HG03558 (cell line): ENCODE measurements around the gene LYRM4.

Experiments used
- ATAC-seq: cut with Tn5 transposase; IDR thresholded peaks from one replicate; pipeline ENCODE4 v1.9.1; 2021; ENCODE audit warnings: moderate number of reproducible peaks; ENCODE audit not compliant: unreplicated experiment; ENCODE audit errors: extremely low read depth

The LYRM4 gene

GRCh38 chr6:5152460-5152859 lies 108.3 kb downstream of the LYRM4 start:
- ATAC-seq: no peak

DNA sequence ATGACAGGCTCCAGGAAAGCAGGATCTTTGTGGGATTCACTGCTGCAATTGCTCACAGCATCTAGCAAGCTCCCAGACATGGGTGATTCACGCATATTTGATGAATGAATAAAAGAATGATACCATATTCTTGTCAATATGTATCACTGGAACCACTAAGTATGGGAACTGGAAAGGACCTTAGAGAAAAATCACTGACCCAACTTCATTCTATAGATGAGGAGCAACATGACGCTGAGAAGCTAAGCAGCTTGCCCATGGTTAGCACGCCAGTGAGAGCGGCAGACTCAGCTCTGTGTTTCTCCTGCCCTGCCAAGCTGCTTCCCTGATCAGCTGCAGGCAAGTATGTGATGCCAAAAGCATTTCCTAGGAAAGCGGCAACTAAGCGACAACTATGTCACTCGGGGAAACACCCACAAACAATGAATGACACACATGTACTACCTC lies 108.8 kb downstream of the LYRM4 start:
- no peak for ATAC-seq

GRCh38 chr6:5151360-5151954 lies 109.3 kb downstream of the LYRM4 start:
- ATAC-seq: no peak

- no peak for ATAC-seq
Observed at GRCh38 chr6:5150551-5151075, 110.1 kb downstream of the LYRM4 start.

DNA sequence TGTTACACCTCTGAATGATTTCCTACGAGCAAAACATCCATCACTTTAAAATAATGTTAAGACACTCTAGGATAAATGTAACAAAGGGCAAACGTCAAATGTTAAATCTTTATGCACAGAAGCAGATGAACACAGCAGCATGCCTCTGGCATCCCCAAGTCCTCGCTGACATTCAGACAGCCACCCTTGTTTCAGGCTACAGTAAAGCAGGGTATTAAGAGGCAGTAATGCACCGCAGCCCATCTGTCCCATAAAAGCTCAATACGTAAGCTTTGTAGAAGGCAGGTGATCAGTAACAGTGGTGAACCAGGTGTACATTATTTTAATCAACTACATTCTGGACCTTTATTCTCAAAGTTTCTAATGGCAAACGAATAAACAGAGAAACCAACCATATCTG lies 110.9 kb downstream of the LYRM4 start:
- ATAC-seq: no peak

DNA sequence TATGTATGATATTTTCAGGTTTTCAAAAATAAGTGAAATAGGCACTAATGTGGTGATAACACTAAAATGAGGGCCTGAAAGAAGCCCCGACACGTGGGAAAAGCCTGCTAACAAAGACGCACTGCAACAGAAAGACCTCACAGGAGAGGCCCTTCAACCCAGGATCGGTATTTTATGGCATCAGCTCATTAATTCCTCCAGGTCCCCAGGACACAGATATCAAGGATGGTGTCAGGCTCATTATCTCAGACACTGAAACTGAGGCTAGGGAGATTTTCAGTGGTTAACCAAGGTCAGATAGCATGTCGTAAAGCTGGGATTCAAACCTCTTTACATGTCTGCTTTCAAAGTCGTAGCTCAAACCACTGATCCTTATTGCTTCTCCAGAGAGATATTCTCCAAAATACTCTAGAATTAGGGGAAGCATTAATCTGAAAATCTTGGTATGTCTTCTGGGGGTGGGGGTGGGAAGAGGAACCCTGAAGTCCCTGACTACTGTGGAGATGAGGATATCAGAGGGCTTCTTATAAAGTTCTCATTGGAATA lies 111.5 kb downstream of the LYRM4 start:
- ATAC-seq: no peak

DNA sequence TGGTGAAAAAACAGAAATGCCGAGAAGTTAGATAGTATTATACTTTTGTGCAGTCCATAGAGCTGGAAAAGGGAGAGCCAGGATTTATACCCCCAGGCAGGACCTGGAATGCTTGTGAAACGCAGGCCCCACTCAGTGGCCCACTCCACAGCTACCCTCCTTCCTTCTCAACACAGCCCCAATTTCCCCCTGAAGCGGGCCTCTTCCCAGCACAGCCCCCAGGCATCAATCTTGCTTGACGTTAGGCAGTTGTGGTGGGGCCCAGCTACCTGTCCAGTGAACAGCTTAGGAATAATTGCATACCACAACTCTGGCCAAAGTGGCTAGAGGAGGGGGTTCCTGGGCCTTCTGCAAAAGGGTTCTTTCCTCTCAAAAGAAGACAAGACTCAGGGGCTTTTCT lies 114.4 kb downstream of the LYRM4 start:
- ATAC-seq: no peak

DNA sequence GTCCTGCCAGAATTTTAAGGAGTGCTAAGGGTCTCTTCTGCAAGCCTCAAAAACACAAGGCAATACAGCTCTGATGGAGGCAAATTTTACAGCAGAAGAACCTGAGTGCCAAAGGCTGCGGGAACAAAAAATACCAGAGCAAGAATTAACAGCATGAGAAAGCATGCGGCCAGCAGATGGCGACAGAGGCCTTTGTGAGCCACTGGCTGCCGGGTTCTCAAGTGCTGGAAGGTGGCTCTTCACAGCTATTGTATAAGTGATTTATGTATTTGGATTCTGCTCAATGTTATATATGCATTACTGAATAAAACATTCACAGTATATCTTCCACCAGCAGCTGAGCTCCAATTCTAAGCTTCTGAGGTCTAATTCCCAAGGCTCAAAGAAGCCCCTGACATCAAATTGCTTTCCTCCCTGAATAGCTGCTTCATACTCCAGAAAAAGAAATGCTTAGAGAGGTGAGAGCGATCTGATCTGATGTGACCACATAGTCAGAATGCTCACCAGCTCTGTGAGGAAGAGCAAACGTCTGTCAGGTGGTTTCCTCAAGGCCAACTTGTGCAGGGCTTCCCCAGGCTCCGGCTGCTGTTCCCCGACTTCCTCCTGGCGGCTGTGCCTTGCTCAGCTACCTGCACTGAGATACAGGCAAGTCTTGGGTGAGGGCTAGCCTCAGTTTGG lies 117.0 kb downstream of the LYRM4 start:
- no peak for ATAC-seq

DNA sequence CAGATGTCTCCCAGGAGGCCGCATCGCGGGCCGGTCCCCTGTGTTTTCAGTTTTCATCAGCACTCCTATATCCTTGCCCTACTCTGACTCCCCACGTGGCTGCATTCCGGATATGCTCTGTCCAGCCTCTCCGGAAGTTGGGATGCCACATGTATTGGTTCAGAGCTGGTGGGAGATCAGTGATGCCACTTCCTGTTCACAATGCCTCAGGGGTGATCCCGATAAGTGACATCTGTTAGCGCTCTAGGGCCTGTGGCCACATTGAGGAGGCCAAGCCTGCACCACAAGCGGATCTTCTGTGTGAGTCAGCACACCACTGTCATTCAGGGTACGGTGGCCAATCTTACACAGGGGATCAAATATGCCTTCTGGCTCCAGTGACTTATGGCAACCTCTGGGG lies 117.8 kb downstream of the LYRM4 start:
- no peak for ATAC-seq

DNA sequence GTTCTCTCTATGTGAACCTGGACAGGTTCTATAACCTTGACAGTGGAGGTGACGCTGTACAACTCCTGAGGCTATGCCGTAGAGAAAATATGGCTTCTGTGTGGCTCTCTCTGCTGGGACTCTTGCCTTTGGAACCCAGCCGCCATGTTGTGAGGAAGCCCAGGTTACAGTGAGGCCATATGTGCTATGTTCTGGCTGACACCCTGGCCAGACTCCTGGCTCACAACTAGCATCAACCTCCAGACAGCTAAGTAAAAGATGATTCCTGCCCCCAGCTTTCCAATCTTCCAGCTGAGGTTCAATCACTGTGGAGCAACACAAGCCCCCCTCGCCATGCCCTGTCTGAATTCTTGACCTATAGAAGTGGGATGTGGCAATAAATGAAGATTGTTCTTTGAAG lies 118.6 kb downstream of the LYRM4 start:
- ATAC-seq: no peak

GRCh38 chr6:5141046-5141445 lies 119.7 kb downstream of the LYRM4 start:
- no peak for ATAC-seq

DNA sequence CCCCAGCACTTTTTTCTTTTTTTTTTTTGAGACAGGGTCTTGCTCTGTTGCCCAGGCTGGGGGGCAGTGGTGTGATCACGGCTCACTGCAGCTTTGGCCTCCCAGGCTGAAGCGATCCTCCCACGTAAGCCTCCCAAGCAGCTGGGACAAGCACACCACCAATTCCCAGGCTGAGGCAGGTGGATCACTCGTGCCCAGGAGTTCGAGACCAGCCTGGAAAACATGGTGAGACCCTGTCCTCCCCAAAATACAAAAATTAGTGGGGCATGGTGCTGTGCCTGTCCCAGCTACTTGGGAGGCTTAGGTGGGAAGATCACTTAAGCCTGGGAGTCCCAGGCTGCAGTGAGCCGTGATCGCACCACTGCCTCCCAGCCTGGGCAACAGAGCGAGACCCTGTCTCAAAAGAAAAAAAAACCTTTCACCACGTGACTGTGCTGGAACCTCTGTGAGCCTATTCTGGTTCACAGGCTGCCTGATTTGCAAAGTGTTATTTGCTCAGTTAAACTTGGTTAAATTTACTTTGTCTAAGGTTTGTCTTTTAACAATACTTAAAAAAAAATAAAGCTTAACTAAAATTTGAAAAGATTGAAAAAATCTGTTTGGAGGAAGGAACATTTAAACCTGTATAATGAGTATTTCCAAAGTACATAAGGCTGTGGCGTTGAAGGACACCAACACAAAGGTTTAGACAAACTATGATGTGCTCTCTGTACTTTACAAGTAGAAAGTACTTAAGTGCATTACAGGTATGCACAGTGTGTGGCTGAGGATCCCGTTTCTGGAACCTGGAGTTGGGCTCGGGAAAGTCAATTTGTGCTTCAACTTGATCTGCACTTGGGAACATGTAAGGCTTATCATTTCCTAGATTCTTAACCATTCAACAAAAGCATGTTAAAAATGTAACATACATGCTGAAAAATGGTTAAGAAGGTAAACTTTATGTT lies 120.7 kb downstream of the LYRM4 start:
- no peak for ATAC-seq

- no peak for ATAC-seq
Observed at GRCh38 chr6:5138995-5139827, 121.5 kb downstream of the LYRM4 start.

- ATAC-seq: no peak
Observed at GRCh38 chr6:5136851-5137250, 123.9 kb downstream of the LYRM4 start.

DNA sequence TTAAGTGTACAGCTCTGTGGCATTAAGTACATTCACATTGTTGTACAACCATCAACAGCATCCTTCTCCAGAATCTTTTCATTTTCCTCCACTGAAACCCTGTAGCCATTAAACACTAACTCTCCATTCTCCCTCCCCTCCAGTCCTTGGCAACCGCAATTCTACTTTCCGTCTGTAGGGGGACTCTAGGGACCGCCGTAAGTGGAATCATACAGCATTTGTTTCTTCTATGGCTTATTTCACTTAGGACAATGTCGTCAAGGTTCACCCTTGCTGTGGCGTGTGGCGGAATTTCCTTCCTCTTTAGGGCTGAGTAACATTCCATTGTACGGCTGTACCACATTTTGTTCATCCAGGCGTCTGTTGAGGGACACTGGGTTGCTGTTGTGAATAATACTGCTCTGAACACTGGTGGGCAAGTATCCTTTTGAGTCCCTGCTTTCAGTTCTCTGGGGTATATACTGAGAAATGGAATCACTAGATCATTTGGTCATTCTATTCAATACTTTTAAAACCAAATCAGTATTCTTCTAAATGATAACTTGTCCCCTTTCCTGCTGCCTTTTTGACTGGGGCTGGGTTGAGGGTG lies 124.9 kb downstream of the LYRM4 start:
- no peak for ATAC-seq

DNA sequence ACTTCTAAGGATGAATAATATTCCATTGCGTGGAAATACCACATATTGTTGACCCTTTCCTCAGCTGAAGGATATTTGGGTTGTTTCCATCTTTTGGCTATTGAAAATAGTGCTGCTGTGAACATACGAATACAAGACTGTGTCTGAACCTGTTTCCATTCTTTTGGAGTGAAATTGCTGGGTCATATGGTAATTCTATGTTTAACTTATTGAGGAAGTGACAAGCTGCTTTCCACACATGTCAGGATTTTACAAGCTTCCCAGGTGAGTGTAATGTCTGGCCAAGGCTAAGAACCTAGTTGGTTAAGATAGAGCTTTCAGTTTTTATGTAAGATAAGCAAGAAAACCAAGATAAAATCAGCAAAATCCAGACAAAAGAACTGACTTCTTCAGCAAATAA lies 126.8 kb downstream of the LYRM4 start:
- ATAC-seq: no peak

- peak; percentile 69 for ATAC-seq
Observed at GRCh38 chr6:5132731-5133130, 128.0 kb downstream of the LYRM4 start.

GRCh38 chr6:5130135-5130866 lies 130.4 kb downstream of the LYRM4 start:
- ATAC-seq: no peak

- no peak for ATAC-seq
Observed at GRCh38 chr6:5128351-5128750, 132.4 kb downstream of the LYRM4 start.
